CD14-positive monocyte (primary cell): ENCODE data around the gene GPI. TPM values are rescaled to one million over a fixed set of nuclear protein-coding genes. Genes with fewer than 3 reads are reported as not detected.

Experiments
- DNase-seq, 3 donors: peaks; one replicate each; pipeline ENCODE4 v3.0.0-alpha.2; 2011 to 2022
- H2AFZ ChIP-seq: 2 replicates; pipeline ENCODE4 v1.6.0; 2012; ENCODE audit warnings: mild to moderate bottlenecking, low read depth, low read length, inconsistent platforms; ENCODE audit not compliant: insufficient read depth, poor library complexity, severe bottlenecking
- H3K27ac ChIP-seq, 2 donors: 1 replicate in 1 of 2; 2 replicates in 1 of 2; pipeline ENCODE4 v1.5.1; 2012 to 2013; ENCODE audit warnings: low read length in 2 of 2, control low read depth in 1 of 2, inconsistent platforms in 1 of 2, low read depth in 1 of 2, mild to moderate bottlenecking in 1 of 2
- H3K27me3 ChIP-seq, 2 donors: one replicate each; pipeline versions ENCODE4 v1.6.0 to v1.6.1; 2011 to 2013; ENCODE audit warnings: low read length in 2 of 2; ENCODE audit not compliant: control insufficient read depth in 2 of 2, insufficient read depth in 2 of 2
- H3K36me3 ChIP-seq, 2 donors: replicated peaks in 1 of 2; 1 replicate in 1 of 2; 2 replicates in 1 of 2; pipeline versions ENCODE4 v1.5.1 to v1.6.1; 2012 to 2013; ENCODE audit warnings: low read length in 2 of 2, control low read depth in 1 of 2, inconsistent platforms in 1 of 2, mild to moderate bottlenecking in 1 of 2; ENCODE audit not compliant: insufficient read depth in 2 of 2, control insufficient read depth in 1 of 2
- H3K4me1 ChIP-seq, 2 donors: 1 replicate in 1 of 2; 2 replicates in 1 of 2; pipeline versions ENCODE4 v1.5.1 to v1.6.1; 2012 to 2013; ENCODE audit warnings: low read length in 2 of 2, control low read depth in 1 of 2, inconsistent platforms in 1 of 2, mild to moderate bottlenecking in 1 of 2, moderate library complexity in 1 of 2; ENCODE audit not compliant: insufficient read depth in 2 of 2, control insufficient read depth in 1 of 2
- H3K4me2 ChIP-seq: replicated peaks from 2 replicates; pipeline ENCODE3; 2012; ENCODE audit warnings: low read length, moderate library complexity, mild to moderate bottlenecking; ENCODE audit not compliant: poor library complexity, severe bottlenecking; ENCODE audit errors: extremely low read depth
- H3K4me3 ChIP-seq, 3 experiments: fragments of 200-600 bp in 1 of 3; sonication (generic) in 1 of 3; replicated peaks in 1 of 3; 1 replicate in 2 of 3; 2 replicates in 1 of 3; pipeline ENCODE4 v1.5.1; 2011 to 2013; ENCODE audit warnings: low read length in 3 of 3, mild to moderate bottlenecking in 3 of 3, control low read depth in 2 of 3, low read depth in 2 of 3, inconsistent platforms in 1 of 3, moderate library complexity in 1 of 3
- H3K79me2 ChIP-seq: 2 replicates; pipeline ENCODE4 v1.6.0; 2012; ENCODE audit warnings: mild to moderate bottlenecking, control low read depth, inconsistent platforms, low read length, moderate library complexity; ENCODE audit not compliant: insufficient read depth
- H3K9ac ChIP-seq: 2 replicates; pipeline ENCODE4 v1.6.0; 2017; ENCODE audit warnings: low read length, mild to moderate bottlenecking; ENCODE audit not compliant: insufficient read depth, poor library complexity, severe bottlenecking
- H3K9me3 ChIP-seq, 2 donors: replicated peaks in 1 of 2; 1 replicate in 1 of 2; 2 replicates in 1 of 2; pipeline versions ENCODE4 v1.5.1 to v1.6.1; 2012 to 2013; ENCODE audit warnings: low read length in 2 of 2, control low read depth in 1 of 2; ENCODE audit not compliant: control insufficient read depth in 1 of 2, insufficient read depth in 1 of 2
- H4K20me1 ChIP-seq: 2 replicates; pipeline ENCODE4 v1.6.0; 2012; ENCODE audit warnings: mild to moderate bottlenecking, low read length, control low read depth, moderate library complexity; ENCODE audit not compliant: insufficient read depth
- H3K27ac Mint-ChIP-seq, 7 donors: one replicate each; pipeline ENCODE4 v1.8.0; 2020; ENCODE audit warnings: mild to moderate bottlenecking in 7 of 7, mixed read lengths in 7 of 7, moderate library complexity in 6 of 7, inconsistent platforms in 2 of 7
- H3K27me3 Mint-ChIP-seq, 3 donors: one replicate each; pipeline ENCODE4 v1.8.0; 2021 to 2022; ENCODE audit warnings: low read depth in 3 of 3, mild to moderate bottlenecking in 3 of 3, mixed read lengths in 3 of 3, moderate library complexity in 3 of 3, inconsistent platforms in 1 of 3
- H3K36me3 Mint-ChIP-seq, 2 donors: one replicate each; pipeline ENCODE4 v1.8.0; 2020; ENCODE audit warnings: mixed read lengths in 2 of 2, inconsistent platforms in 1 of 2, mild to moderate bottlenecking in 1 of 2
- H3K4me1 Mint-ChIP-seq: one replicate; pipeline ENCODE4 v1.8.0; 2020; ENCODE audit warnings: mild to moderate bottlenecking, mixed read lengths
- H3K4me3 Mint-ChIP-seq, 2 donors: one replicate each; pipeline ENCODE4 v1.8.0; 2020; ENCODE audit warnings: mild to moderate bottlenecking in 2 of 2, mixed read lengths in 2 of 2, moderate library complexity in 1 of 2
- H3K9me3 Mint-ChIP-seq, 7 donors: one replicate each; pipeline ENCODE4 v1.8.0; 2020 to 2022; ENCODE audit warnings: mixed read lengths in 7 of 7, mild to moderate bottlenecking in 6 of 7, moderate library complexity in 6 of 7, inconsistent platforms in 2 of 7
- CTCF ChIP-seq: fragments of 200-600 bp; IDR thresholded peaks from one replicate; pipeline ENCODE4 v1.8.0; 2022; ENCODE audit warnings: antibody characterized with exemption, mild to moderate bottlenecking
- WGBS: methylation state at CpG from one replicate; pipeline ENCODE4 v1.1.5; 2013; ENCODE audit warnings: missing lambda C conversion rate; ENCODE audit not compliant: insufficient coverage; 5-methylcytosine and 5-hydroxymethylcytosine counted together
- intact Hi-C, 2 donors: fragments of 100-400 bp; cut with micrococcal nuclease; formaldehyde crosslinking; loops; one replicate each; pipeline versions ENCODE4 v1.15.0 to v1.15.1; 2023
- polyA plus RNA-seq, 3 donors: library from polyadenylated mRNA; depleted of rRNA in 1 of 3; unstranded in 2 of 3; stranded (reverse) in 1 of 3; fragments of 300-500 nt in 2 of 3; fragments of >200 nt in 1 of 3; fragmentation: Illumina TruSeq in 2 of 3; gene quantifications; 1 replicate in 2 of 3; 2 replicates in 1 of 3; pipeline ENCODE4 v1.2.3, GENCODE V29; 2012 to 2021

The GPI gene
- polyA plus RNA-seq, 3 donors: 81.2 to 107 (median 95.3) TPM

- H3K27me3 ChIP-seq: no peaks in the 10 kb centered on the region
- Mint-ChIP-seq H3K4me3 (no peak overlapping the region), H3K36me3 (peaks cover 26 to 54% of the 10 kb centered on the region in 2 donors), H3K9me3 (peaks cover 0 to 4% (median 0%) of the 10 kb centered on the region in 7 donors), H3K27ac (no peak overlapping the region), H3K27me3 (no peaks in the 10 kb centered on the region), H3K4me1 (no peaks in the 10 kb centered on the region)
- H3K4me1 ChIP-seq: no peaks in the 10 kb centered on the region
- peaks cover 9 to 13% of the 10 kb centered on the region in 2 donors for H3K9me3 ChIP-seq
- WGBS: 97% methylated on average over 12 of the region's 14 CpGs
- no peak overlapping the region for H3K27ac ChIP-seq
- no peaks in the 10 kb centered on the region for H4K20me1 ChIP-seq
- intact Hi-C loops: no loop called here
- DNase-seq: no peak
- H3K79me2 ChIP-seq: peaks cover 9% of the 10 kb centered on the region
- no peak overlapping the region for H2AFZ ChIP-seq
- no peak for TF ChIP-seq CTCF
- no peak overlapping the region for H3K4me3 ChIP-seq
- no peak overlapping the region for H3K9ac ChIP-seq
- peaks cover 83 to 99% of the 10 kb centered on the region in 2 donors for H3K36me3 ChIP-seq
- no peak overlapping the region for H3K4me2 ChIP-seq
These were observed 28.6 kb downstream of the GPI start for GRCh38 chr19:34393629-34394028.

- Mint-ChIP-seq H3K9me3 (no peaks in the 10 kb centered on the region), H3K27ac (peak overlapping the region in 2 of 7 donors; percentile 10 to 48)
- H3K36me3 ChIP-seq: peaks cover 64 to 80% of the 10 kb centered on the region in 2 donors
These were observed 32.9 kb downstream of the GPI start for GRCh38 chr19:34397853-34398252.

More at GRCh38 chr19:34397853-34398252, 32.9 kb downstream of the GPI start:
- Histone ChIP-seq H4K20me1 (no peaks in the 10 kb centered on the region), H3K9ac (no peak overlapping the region), H3K79me2 (no peaks in the 10 kb centered on the region), H3K27me3 (no peaks in the 10 kb centered on the region), H3K4me1 (no peaks in the 10 kb centered on the region), H2AFZ (no peak overlapping the region), H3K27ac (no peak overlapping the region), H3K4me2 (no peak overlapping the region), H3K4me3 (no peak overlapping the region), H3K9me3 (no peaks in the 10 kb centered on the region)
- Mint-ChIP-seq H3K27me3 (no peaks in the 10 kb centered on the region), H3K4me1 (no peaks in the 10 kb centered on the region), H3K36me3 (peaks cover 44 to 77% of the 10 kb centered on the region in 2 donors), H3K4me3 (no peak overlapping the region)
- no peak for DNase-seq
- intact Hi-C loops: no loop called here
- WGBS: no CpG with 5 or more reads among the region's 1 CpG
- no peak for TF ChIP-seq CTCF
